SK-N-SH treated with all-trans-retinoic acid at 6 μM for 48 hours (cell line): ENCODE measurements around the gene ADAM11.

Experiments
- ARNTL ChIP-seq: fragments of 450-650 bp; formaldehyde crosslinking; IDR thresholded peaks from 2 replicates; pipeline ENCODE4 v1.5.0; 2020; ENCODE audit warnings: low read depth, mild to moderate bottlenecking, moderate library complexity, borderline replicate concordance
- CSDC2 ChIP-seq: fragments of 250-450 bp; sonication (Bioruptor Pico); IDR thresholded peaks from 2 replicates; pipeline ENCODE4 v1.5.0; 2020; ENCODE audit warnings: mild to moderate bottlenecking, moderate library complexity
- OSR1 ChIP-seq: fragments of 250-450 bp; sonication (Bioruptor Pico); IDR thresholded peaks from 2 replicates; pipeline ENCODE4 v1.8.0; 2022; ENCODE audit warnings: moderate library complexity, mild to moderate bottlenecking, inconsistent platforms
- RARB ChIP-seq: fragments of 250-450 bp; sonication (Bioruptor Pico); IDR thresholded peaks from 2 replicates; pipeline ENCODE4 v1.8.0; 2021; ENCODE audit warnings: mild to moderate bottlenecking, moderate library complexity
- SNAI2 ChIP-seq: fragments of 250-450 bp; sonication (Bioruptor Pico); IDR thresholded peaks from 2 replicates; pipeline ENCODE4 v1.5.0; 2020; ENCODE audit warnings: mild to moderate bottlenecking, moderate library complexity
- TCF4 ChIP-seq: fragments of 250-450 bp; sonication (Bioruptor Pico); IDR thresholded peaks from 2 replicates; pipeline ENCODE4 v1.8.0; 2021; ENCODE audit warnings: mild to moderate bottlenecking, moderate library complexity, borderline replicate concordance
- ZFP3 ChIP-seq: fragments of 250-450 bp; sonication (Bioruptor Pico); IDR thresholded peaks from 2 replicates; pipeline ENCODE4 v1.5.0; 2020; ENCODE audit warnings: mild to moderate bottlenecking, moderate library complexity
- ZFP30 ChIP-seq: fragments of 450-650 bp; formaldehyde crosslinking; IDR thresholded peaks from 2 replicates; pipeline ENCODE4 v1.5.0; 2022; ENCODE audit warnings: mild to moderate bottlenecking, moderate library complexity
- ZNF565 ChIP-seq: fragments of 450-650 bp; formaldehyde crosslinking; conservative IDR thresholded peaks from 2 replicates; pipeline ENCODE4 v1.5.0; 2020; ENCODE audit warnings: low read depth, mild to moderate bottlenecking, moderate library complexity
- ZNF70 ChIP-seq: fragments of 450-650 bp; formaldehyde crosslinking; IDR thresholded peaks from 2 replicates; pipeline ENCODE4 v1.5.0; 2020; ENCODE audit warnings: mild to moderate bottlenecking, moderate library complexity
- ZNF8 ChIP-seq: fragments of 450-650 bp; formaldehyde crosslinking; IDR thresholded peaks from 2 replicates; pipeline ENCODE4 v1.5.0; 2020; ENCODE audit warnings: mild to moderate bottlenecking, moderate library complexity
- TF ChIP-seq, protein P1 (sequence below): fragments of 250-450 bp; sonication (Bioruptor Pico); IDR thresholded peaks from 2 replicates; pipeline ENCODE4 v1.5.1; 2021; ENCODE audit warnings: mild to moderate bottlenecking, moderate library complexity
- TF ChIP-seq, protein P2 (sequence below): fragments of 250-450 bp; sonication (Bioruptor Pico); IDR thresholded peaks from 2 replicates; pipeline ENCODE4 v1.8.0; 2020; ENCODE audit warnings: mild to moderate bottlenecking, moderate library complexity, borderline replicate concordance

DNA sequence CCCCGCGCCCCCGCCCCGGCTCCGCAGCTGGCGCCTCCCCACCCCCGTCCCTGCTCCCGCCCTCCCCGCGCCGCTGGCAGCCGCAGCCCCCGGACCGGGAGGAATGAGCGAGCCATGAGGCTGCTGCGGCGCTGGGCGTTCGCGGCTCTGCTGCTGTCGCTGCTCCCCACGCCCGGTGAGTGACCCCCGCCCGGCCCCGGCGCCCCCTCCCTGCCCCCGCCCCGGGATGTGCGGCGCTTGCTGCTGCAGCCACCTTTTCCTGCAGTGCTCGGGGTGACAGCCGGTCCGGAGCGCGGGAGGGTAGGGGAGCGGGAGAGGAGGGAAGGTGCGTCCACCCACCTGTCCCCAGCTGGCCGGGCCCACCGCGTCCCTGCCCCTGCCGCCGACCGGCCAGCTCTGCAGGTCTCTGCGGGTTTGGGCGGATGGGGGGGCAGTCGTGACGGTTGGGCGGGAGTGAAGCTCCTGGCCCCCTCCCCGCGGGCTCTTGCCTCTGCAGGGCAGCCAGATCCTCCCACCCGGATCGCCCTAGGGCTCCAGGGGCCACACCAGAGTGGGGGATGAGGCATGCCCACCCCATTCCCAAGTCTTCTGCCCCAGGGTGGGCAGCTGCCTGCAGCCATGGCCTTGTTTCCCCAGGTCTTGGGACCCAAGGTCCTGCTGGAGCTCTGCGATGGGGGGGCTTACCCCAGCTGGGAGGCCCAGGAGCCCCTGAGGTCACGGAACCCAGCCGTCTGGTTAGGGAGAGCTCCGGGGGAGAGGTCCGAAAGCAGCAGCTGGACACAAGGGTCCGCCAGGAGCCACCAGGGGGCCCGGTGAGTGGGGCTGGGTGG lies 513 bp downstream of the ADAM11 start:
- TF ChIP-seq TCF4 (CRISPR knock-in tag) (no peak), ARNTL (CRISPR knock-in tag) (no peak), ZNF8 (CRISPR knock-in tag) (no peak), ZFP3 (CRISPR knock-in tag) (no peak), SNAI2 (no peak), OSR1 (CRISPR knock-in tag) (no peak), RARB (CRISPR knock-in tag) (no peak), CSDC2 (CRISPR knock-in tag) (no peak), ZNF565 (CRISPR knock-in tag) (no peak), ZFP30 (no peak), ZNF70 (CRISPR knock-in tag) (no peak)
- TF ChIP-seq, protein P1, sequence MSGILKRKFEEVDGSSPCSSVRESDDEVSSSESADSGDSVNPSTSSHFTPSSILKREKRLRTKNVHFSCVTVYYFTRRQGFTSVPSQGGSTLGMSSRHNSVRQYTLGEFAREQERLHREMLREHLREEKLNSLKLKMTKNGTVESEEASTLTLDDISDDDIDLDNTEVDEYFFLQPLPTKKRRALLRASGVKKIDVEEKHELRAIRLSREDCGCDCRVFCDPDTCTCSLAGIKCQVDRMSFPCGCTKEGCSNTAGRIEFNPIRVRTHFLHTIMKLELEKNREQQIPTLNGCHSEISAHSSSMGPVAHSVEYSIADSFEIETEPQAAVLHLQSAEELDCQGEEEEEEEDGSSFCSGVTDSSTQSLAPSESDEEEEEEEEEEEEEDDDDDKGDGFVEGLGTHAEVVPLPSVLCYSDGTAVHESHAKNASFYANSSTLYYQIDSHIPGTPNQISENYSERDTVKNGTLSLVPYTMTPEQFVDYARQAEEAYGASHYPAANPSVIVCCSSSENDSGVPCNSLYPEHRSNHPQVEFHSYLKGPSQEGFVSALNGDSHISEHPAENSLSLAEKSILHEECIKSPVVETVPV (CRISPR knock-in tag): no peak
- TF ChIP-seq, protein P2, sequence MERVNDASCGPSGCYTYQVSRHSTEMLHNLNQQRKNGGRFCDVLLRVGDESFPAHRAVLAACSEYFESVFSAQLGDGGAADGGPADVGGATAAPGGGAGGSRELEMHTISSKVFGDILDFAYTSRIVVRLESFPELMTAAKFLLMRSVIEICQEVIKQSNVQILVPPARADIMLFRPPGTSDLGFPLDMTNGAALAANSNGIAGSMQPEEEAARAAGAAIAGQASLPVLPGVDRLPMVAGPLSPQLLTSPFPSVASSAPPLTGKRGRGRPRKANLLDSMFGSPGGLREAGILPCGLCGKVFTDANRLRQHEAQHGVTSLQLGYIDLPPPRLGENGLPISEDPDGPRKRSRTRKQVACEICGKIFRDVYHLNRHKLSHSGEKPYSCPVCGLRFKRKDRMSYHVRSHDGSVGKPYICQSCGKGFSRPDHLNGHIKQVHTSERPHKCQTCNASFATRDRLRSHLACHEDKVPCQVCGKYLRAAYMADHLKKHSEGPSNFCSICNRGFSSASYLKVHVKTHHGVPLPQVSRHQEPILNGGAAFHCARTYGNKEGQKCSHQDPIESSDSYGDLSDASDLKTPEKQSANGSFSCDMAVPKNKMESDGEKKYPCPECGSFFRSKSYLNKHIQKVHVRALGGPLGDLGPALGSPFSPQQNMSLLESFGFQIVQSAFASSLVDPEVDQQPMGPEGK (CRISPR knock-in tag): no peak
